Stimulated activated effector memory CD8-positive, alpha-beta T cell treated with anti-CD3 and anti-CD28 coated beads, Interleukin-12 subunit alpha, Interleukin-12 subunit beta, amount 100 ng/mL, for 72 hours (primary cell): ENCODE measurements around the gene PEA15.
A peak's percentile ranks its signal among the peaks of the same experiment; 100 is the strongest.

Experiments
- ATAC-seq: fragments of 150-1000 bp; cut with Tn5 transposase; 2 replicates; pipeline ENCODE4 v1.10.0; 2021
- DNase-seq, 2 donors: peaks; one replicate each; pipeline ENCODE4 v3.0.0; 2021 to 2022; ENCODE audit warnings: low spot score in 2 of 2
- H3K27ac Mint-ChIP-seq: one replicate; pipeline ENCODE4 v1.8.0; 2022; ENCODE audit warnings: mild to moderate bottlenecking, mixed read lengths
- H3K36me3 Mint-ChIP-seq: one replicate; pipeline ENCODE4 v1.8.0; 2022; ENCODE audit warnings: mild to moderate bottlenecking, mixed read lengths
- H3K4me1 Mint-ChIP-seq: one replicate; pipeline ENCODE4 v1.8.0; 2022; ENCODE audit warnings: mixed read lengths
- H3K4me3 Mint-ChIP-seq: one replicate; pipeline ENCODE4 v1.8.0; 2022; ENCODE audit warnings: mild to moderate bottlenecking, mixed read lengths
- H3K9me3 Mint-ChIP-seq: one replicate; pipeline ENCODE4 v1.8.0; 2022; ENCODE audit warnings: mixed read lengths

The PEA15 gene

GRCh38 chr1:160168609-160169369, 36.4 kb upstream of the PEA15 start:
- no peak overlapping the region for H3K27ac Mint-ChIP-seq
- no peak overlapping the region for H3K4me3 Mint-ChIP-seq
- no peaks in the 10 kb centered on the region for H3K9me3 Mint-ChIP-seq
- no peak for ATAC-seq
- no peak for DNase-seq
- H3K4me1 Mint-ChIP-seq, result peaks cover 19% of the 10 kb centered on the region
- H3K36me3 Mint-ChIP-seq, result no peaks in the 10 kb centered on the region

DNA sequence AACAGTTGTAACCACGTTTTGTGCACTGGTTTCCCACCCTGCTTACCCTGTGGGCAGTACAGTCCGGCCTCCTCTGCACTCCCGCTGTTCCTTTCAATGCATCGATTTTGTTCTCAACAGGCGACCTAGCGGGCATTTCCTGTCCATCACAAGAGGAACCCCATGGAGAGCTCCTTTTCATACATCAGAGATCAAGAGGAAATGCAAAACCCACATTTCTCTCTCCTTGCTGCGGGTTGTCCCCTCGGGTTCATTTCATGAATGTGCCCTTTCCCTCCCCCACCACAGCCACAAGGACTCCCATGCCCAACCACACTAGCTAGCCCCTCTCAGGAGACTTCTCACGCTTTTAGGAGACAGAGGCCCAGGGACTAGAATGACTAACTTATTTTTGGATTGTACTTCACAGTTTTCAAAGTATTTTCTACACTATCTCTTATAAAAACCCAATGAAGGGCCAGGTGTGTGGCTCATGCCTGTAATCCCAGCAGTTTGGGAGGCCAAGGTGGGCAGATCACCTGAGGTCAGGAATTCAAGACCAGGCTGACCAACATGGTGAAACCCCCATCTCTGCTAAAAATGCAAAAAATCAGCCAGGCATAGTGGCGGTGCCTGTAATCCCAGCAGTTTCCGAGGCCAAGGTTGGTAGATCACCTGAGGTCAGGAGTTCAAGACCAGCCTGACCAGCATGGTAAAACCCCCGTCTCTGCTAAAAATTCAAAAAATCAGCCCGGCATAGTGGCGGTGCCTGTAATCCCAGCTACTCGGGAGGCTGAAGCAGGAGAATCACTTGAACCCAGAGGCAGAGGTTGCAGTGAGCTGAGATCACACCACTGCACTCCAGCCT, 35.4 kb upstream of the PEA15 start:
- peaks cover 19% of the 10 kb centered on the region for H3K4me1 Mint-ChIP-seq
- H3K4me3 Mint-ChIP-seq, result no peak overlapping the region
- H3K36me3 Mint-ChIP-seq, result no peaks in the 10 kb centered on the region
- peak overlapping the region; percentile 35 for H3K27ac Mint-ChIP-seq
- DNase-seq (peak in 1 of 2 donors; percentile 67), ATAC-seq (peak; percentile 86)
- H3K9me3 Mint-ChIP-seq, result no peaks in the 10 kb centered on the region

DNA sequence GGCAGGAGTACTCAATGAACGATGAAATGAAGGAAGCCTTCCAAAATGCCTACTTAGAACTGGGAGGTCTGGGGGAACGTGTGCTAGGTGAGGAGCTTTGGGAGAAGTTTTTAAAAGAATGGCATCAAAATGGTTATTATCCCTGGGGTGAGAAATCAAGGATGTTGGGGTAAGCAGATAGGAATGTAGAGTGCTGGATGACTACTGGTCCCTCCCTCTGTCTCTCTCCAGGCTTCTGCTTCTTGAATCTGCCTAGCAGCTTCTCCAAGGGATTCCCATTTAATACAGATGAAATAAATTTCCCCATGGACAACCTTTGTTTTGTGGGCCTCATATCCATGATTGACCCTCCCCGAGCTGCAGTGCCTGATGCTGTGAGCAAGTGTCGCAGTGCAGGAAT, 33.8 kb upstream of the PEA15 start:
- Mint-ChIP-seq H3K36me3 (no peaks in the 10 kb centered on the region), H3K9me3 (no peaks in the 10 kb centered on the region), H3K4me3 (no peak overlapping the region), H3K27ac (no peak overlapping the region), H3K4me1 (peaks cover 18% of the 10 kb centered on the region)
- ATAC-seq (no peak), DNase-seq (no peak)

GRCh38 chr1:160171980-160172379, 33.2 kb upstream of the PEA15 start:
- no peak for ATAC-seq
- DNase-seq, result no peak
- Mint-ChIP-seq H3K4me3 (no peak overlapping the region), H3K27ac (no peak overlapping the region), H3K4me1 (peaks cover 12% of the 10 kb centered on the region), H3K9me3 (no peaks in the 10 kb centered on the region), H3K36me3 (no peaks in the 10 kb centered on the region)

DNA sequence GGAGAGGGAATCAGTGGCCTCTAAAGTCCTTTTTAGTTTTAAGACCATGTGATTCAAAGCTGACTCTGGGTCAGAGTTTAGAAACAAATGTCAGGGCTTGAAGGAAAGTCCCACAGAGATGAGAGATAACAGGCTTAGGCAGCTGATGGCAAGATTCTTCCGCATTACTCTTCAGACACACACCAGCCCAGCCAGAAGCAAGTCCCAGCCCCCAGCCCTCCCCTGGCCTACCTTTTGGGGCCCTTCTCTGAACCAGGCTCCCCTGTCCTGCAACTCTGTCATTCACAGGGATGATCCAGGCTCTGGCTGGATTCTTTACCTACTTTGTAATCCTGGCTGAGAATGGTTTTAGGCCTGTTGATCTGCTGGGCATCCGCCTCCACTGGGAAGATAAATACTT, 28.0 kb upstream of the PEA15 start:
- ATAC-seq, result no peak
- no peak overlapping the region for H3K27ac Mint-ChIP-seq

GRCh38 chr1:160177667-160178066, 27.5 kb upstream of the PEA15 start:
- Mint-ChIP-seq H3K36me3 (no peaks in the 10 kb centered on the region), H3K9me3 (no peaks in the 10 kb centered on the region), H3K27ac (no peak overlapping the region), H3K4me3 (no peak overlapping the region), H3K4me1 (no peaks in the 10 kb centered on the region)
- DNase-seq, result no peak
- no peak for ATAC-seq

More for the DNA sequence above, 28.0 kb upstream of the PEA15 start:
- no peak for DNase-seq
- H3K4me3 Mint-ChIP-seq, result no peak overlapping the region
- no peaks in the 10 kb centered on the region for H3K9me3 Mint-ChIP-seq
- H3K36me3 Mint-ChIP-seq, result no peaks in the 10 kb centered on the region
- no peaks in the 10 kb centered on the region for H3K4me1 Mint-ChIP-seq

- ATAC-seq (no peak), DNase-seq (no peak)
- Mint-ChIP-seq H3K4me1 (no peaks in the 10 kb centered on the region), H3K9me3 (no peaks in the 10 kb centered on the region), H3K36me3 (no peaks in the 10 kb centered on the region), H3K4me3 (no peak overlapping the region), H3K27ac (no peak overlapping the region)
These were observed 26.5 kb upstream of the PEA15 start for GRCh38 chr1:160178731-160179130.

DNA sequence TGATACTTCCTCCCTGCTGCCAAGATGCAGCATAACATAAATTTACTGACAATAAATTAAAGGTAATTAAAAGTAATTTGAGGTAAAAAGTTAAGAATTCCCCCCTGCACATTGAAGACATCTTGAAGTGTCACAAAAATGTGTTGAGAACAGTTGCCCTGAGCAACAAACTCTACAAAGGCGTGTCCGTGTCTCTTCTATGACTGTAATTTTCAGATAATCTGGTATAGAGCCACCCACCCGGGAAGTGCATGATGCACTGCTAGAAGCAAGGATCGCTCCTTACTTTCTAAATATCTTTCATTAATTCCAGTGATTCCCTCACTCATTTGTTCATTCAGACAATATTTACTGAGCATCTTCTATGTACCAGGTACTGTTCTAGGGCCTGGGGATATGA, 25.8 kb upstream of the PEA15 start:
- DNase-seq, result no peak
- H3K4me1 Mint-ChIP-seq, result no peaks in the 10 kb centered on the region
- no peak overlapping the region for H3K4me3 Mint-ChIP-seq
- no peaks in the 10 kb centered on the region for H3K36me3 Mint-ChIP-seq
- H3K27ac Mint-ChIP-seq, result no peak overlapping the region
- no peak for ATAC-seq
- no peaks in the 10 kb centered on the region for H3K9me3 Mint-ChIP-seq

DNA sequence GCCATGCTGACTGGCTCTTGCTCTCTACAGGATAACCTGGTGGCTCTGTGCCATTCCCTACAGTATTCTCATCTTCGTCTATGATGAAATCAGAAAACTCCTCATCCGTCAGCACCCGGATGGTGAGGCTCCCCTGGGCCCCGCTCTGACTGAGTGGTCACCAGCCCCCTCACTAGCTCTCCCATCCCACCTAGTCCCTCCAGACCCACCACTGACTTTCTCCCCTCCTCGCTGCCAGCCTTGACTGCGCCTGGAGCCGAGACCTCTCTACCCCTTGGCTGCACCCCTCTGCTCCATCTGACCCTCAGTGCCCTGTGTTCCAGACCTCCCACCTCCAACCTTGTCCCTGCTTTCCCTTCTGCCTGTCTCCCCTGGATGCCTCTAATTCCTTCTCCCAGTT, 18.9 kb upstream of the PEA15 start:
- H3K27ac Mint-ChIP-seq, result no peak overlapping the region
- no peak for DNase-seq
- no peak for ATAC-seq

GRCh38 chr1:160186729-160187128, 18.5 kb upstream of the PEA15 start:
- Mint-ChIP-seq H3K4me3 (no peak overlapping the region), H3K4me1 (no peaks in the 10 kb centered on the region), H3K36me3 (no peaks in the 10 kb centered on the region), H3K27ac (no peak overlapping the region), H3K9me3 (no peaks in the 10 kb centered on the region)
- DNase-seq (no peak), ATAC-seq (no peak)

More for the DNA sequence above, 18.9 kb upstream of the PEA15 start:
- Mint-ChIP-seq H3K36me3 (no peaks in the 10 kb centered on the region), H3K9me3 (no peaks in the 10 kb centered on the region), H3K4me1 (no peaks in the 10 kb centered on the region), H3K4me3 (no peak overlapping the region)

- Mint-ChIP-seq H3K4me3 (no peak overlapping the region), H3K9me3 (no peaks in the 10 kb centered on the region), H3K4me1 (no peaks in the 10 kb centered on the region), H3K36me3 (no peaks in the 10 kb centered on the region), H3K27ac (peak overlapping the region; percentile 33)
- ATAC-seq (no peak), DNase-seq (no peak)
These were observed 17.8 kb upstream of the PEA15 start for GRCh38 chr1:160187407-160187806.

GRCh38 chr1:160188341-160188740, 16.8 kb upstream of the PEA15 start:
- Mint-ChIP-seq H3K36me3 (no peaks in the 10 kb centered on the region), H3K9me3 (no peaks in the 10 kb centered on the region), H3K4me3 (no peak overlapping the region), H3K27ac (peak overlapping the region; percentile 33), H3K4me1 (no peaks in the 10 kb centered on the region)
- ATAC-seq (no peak), DNase-seq (no peak)

DNA sequence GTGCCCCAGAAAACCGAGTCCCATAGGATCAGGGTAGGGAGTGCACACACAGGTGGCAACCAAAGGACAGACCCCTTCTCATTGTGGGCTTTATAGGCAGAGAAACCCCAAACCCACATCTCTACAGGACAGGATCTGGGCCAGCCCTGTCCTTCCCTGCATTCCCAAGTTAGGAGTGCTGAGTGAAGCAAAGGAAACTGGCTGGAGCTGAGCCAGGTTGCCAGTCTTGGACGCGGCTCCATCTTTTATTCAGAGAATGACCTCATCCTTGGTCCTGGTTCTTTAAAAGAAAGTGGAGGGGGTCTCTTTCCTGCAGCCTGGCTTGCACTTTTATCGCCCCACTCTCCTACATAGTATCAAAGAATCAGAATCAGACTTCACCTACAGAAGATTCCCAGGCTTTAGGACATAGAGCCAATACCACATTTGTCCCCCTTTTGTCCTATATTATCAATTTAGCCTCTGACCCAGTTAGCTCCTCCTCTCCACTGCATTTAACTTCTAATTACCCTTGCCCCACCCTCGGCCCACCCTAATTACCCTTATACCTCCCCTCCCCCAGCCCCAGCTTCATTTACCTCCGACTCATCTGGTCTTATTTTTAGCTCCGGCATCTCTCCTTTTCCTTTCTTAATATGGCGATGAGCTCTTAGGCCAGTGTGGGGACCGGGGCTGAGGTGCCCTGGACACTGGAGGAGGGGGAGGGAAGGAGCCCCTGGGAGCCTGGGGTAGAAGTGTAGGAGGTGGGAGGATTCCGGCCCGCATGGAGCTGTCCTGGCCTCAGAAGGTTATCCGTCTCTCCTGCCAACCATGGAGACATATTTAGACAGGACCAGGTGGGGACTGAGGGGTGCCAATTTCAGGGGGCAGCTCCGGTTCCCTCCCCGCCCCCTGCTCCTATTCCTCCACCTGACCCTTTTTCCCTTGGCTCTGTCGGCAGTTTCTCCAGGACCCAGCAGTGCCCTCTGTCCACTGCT, 15.2 kb upstream of the PEA15 start, which contains the start of gene CASQ1:
TSS of gene CASQ1 (plus strand) at position 927 of the 977 bp plus-strand sequence. CDS start 177 bp downstream, outside the sequence.
- no peak for ATAC-seq
- Mint-ChIP-seq H3K36me3 (no peaks in the 10 kb centered on the region), H3K4me1 (no peaks in the 10 kb centered on the region), H3K4me3 (no peak within 1 kb of the TSS), H3K9me3 (no peaks in the 10 kb centered on the region), H3K27ac (no peak within 1 kb of the TSS)
- DNase-seq, result no peak

GRCh38 chr1:160191756-160192155, 13.4 kb upstream of the PEA15 start:
- Mint-ChIP-seq H3K4me1 (no peaks in the 10 kb centered on the region), H3K4me3 (no peak overlapping the region), H3K9me3 (no peaks in the 10 kb centered on the region), H3K36me3 (no peaks in the 10 kb centered on the region), H3K27ac (no peak overlapping the region)
- ATAC-seq, result no peak
- no peak for DNase-seq

DNA sequence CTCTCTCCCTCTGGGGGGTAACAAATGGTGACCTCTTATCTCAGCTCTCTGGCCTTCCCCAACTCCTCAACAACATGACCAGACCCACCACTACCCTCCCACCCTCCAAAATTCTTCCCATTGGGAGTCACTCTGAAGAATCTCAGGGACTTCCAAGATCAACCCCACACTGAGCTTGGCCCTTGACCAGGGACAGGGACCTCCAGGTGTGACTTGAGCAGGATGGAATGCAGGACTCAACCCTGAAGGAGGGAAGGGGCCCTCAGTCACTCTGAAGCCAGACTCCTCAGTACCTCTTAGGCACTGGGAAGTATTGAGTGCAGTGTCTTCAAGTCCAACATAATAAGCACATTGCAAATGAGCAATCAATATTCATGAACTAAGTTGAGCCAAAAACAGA, 12.9 kb upstream of the PEA15 start:
- H3K4me3 Mint-ChIP-seq, result no peak overlapping the region
- ATAC-seq (no peak), DNase-seq (no peak)
- H3K9me3 Mint-ChIP-seq, result no peaks in the 10 kb centered on the region
- no peak overlapping the region for H3K27ac Mint-ChIP-seq
- no peaks in the 10 kb centered on the region for H3K4me1 Mint-ChIP-seq
- no peaks in the 10 kb centered on the region for H3K36me3 Mint-ChIP-seq
